K562 (cell line): ENCODE data around the gene MRTFB. TPM values are rescaled to one million over a fixed set of nuclear protein-coding genes. Genes with fewer than 3 reads are reported as not detected.
A peak's percentile ranks its signal among the peaks of the same experiment; 100 is the strongest.

Source experiments
- ATAC-seq: fragments of 200-7000 bp; cut with Tn5 transposase; 3 replicates; pipeline ENCODE4 v1.9.1; 2020; ENCODE audit warnings: moderate library complexity
- BruUV-seq: library from RNA; stranded (reverse); fragments of 400-500 nt; replicated peaks from 2 replicates; lab custom pipeline; 2021; lab: Mats Ljungman, UMichigan
- CTCF ChIA-PET: fragments of 300-600 bp; formaldehyde crosslinking; extraction: SDS; loops from one replicate; lab custom pipeline; 2021; ENCODE audit warnings: low intra/inter-chr PET ratio; lab: Yijun Ruan, JAX
- POLR2A ChIA-PET: fragments of 300-600, 350-650 bp; sonication (Branson Sonifier 250); formaldehyde crosslinking; extraction: SDS; loops from one replicate; lab custom pipeline; 2021; ENCODE audit warnings: antibody characterized with exemption, inconsistent platforms; lab: Yijun Ruan, JAX
- DNase-seq, 4 experiments: peaks; one replicate each; pipeline versions ENCODE4 v3.0.0 to v3.0.0-alpha.2; 2011 to 2018; ENCODE audit warnings: low spot score in 3 of 4, mixed read lengths in 3 of 4; ENCODE audit errors: extremely low read depth in 1 of 4
- FAIRE-seq: peaks from 2 replicates; lab custom pipeline; 2011; peaks lifted over from hg19 to GRCh38; lab: Jason Lieb, UNC
- H2AFZ ChIP-seq: 2 replicates; pipeline ENCODE4 v1.6.0; 2011; ENCODE audit warnings: low read depth, low read length, control low read depth, inconsistent platforms
- H3K27ac ChIP-seq: fragments of 200-600 bp; 3 replicates; pipeline ENCODE4 v1.8.0; 2011; ENCODE audit warnings: low read depth, mild to moderate bottlenecking, control low read depth, inconsistent platforms, low read length, moderate library complexity, mixed read lengths; ENCODE audit errors: extremely low read depth
- H3K27me3 ChIP-seq, 2 experiments: fragments of 300-600 bp in 1 of 2; 2 replicates in 1 of 2; 3 replicates in 1 of 2; pipeline versions ENCODE4 v1.6.0 to v1.8.0; 2011; ENCODE audit warnings: inconsistent platforms in 2 of 2, low read length in 2 of 2, mild to moderate bottlenecking in 1 of 2, mixed read lengths in 1 of 2, moderate library complexity in 1 of 2; ENCODE audit not compliant: control insufficient read depth in 2 of 2, insufficient read depth in 2 of 2
- H3K36me3 ChIP-seq: fragments of 300-600 bp; 3 replicates; pipeline ENCODE4 v1.8.0; 2011; ENCODE audit warnings: mild to moderate bottlenecking, low read length, inconsistent platforms; ENCODE audit not compliant: control insufficient read depth, insufficient read depth
- H3K4me1 ChIP-seq, 2 experiments: fragments of 200-600 bp in 1 of 2; replicated peaks in 1 of 2; 2 replicates in 1 of 2; 3 replicates in 1 of 2; pipeline versions ENCODE4 v1.5.1 to v1.8.0; 2011; ENCODE audit warnings: inconsistent platforms in 2 of 2, low read length in 2 of 2, mild to moderate bottlenecking in 1 of 2, mixed read lengths in 1 of 2, moderate library complexity in 1 of 2; ENCODE audit not compliant: control insufficient read depth in 2 of 2, insufficient read depth in 2 of 2
- H3K4me2 ChIP-seq: 2 replicates; pipeline ENCODE4 v1.6.1; 2011; ENCODE audit warnings: low read length, control low read depth, inconsistent platforms, mixed read lengths; ENCODE audit not compliant: insufficient read depth
- H3K4me3 ChIP-seq: fragments of 200-600 bp; sonication (generic), shearing (Covaris generic); 2 replicates; pipeline ENCODE4 v1.5.1; 2016; ENCODE audit warnings: control low read depth, inconsistent platforms
- H3K79me2 ChIP-seq: fragments of 200-600 bp; 3 replicates; pipeline ENCODE4 v1.8.0; 2011; ENCODE audit warnings: low read length, inconsistent platforms; ENCODE audit not compliant: control insufficient read depth, insufficient read depth
- H3K9ac ChIP-seq, 2 experiments: 2 replicates each; pipeline versions ENCODE4 v1.6.0 to v1.6.1; 2011; ENCODE audit warnings: low read depth in 2 of 2, low read length in 2 of 2, control low read depth in 1 of 2, inconsistent platforms in 1 of 2, mild to moderate bottlenecking in 1 of 2, mixed read lengths in 1 of 2; ENCODE audit not compliant: insufficient read depth in 1 of 2
- H3K9me1 ChIP-seq: one replicate; pipeline ENCODE4 v1.6.0; 2011; ENCODE audit warnings: inconsistent platforms, mild to moderate bottlenecking, low read length, moderate library complexity; ENCODE audit not compliant: control insufficient read depth, insufficient read depth
- H3K9me3 ChIP-seq: replicated peaks from 2 replicates; pipeline ENCODE4 v1.5.1; 2011; ENCODE audit warnings: low read depth, low read length, inconsistent platforms; ENCODE audit not compliant: control insufficient read depth, insufficient read depth
- H4K20me1 ChIP-seq: replicated peaks from 2 replicates; pipeline ENCODE4 v1.6.1; 2011; ENCODE audit warnings: low read length, inconsistent platforms, mixed read lengths; ENCODE audit not compliant: control insufficient read depth, insufficient read depth
- CBX3 ChIP-seq, 2 experiments: IDR thresholded peaks; 1 replicate in 1 of 2; 2 replicates in 1 of 2; pipeline ENCODE4 v1.6.1; 2012; ENCODE audit warnings: inconsistent platforms in 2 of 2, low read length in 2 of 2, borderline replicate concordance in 1 of 2, control low read depth in 1 of 2
- ELF4 ChIP-seq: fragments of 450-650 bp; formaldehyde crosslinking; IDR thresholded peaks from 2 replicates; pipeline ENCODE4 v1.4.0; 2022; ENCODE audit warnings: missing genetic modification characterization
- MXI1 ChIP-seq: IDR thresholded peaks from 2 replicates; pipeline ENCODE4 v1.6.1; 2011; ENCODE audit warnings: low read depth, mild to moderate bottlenecking, improper control_type of control experiment, low read length
- MYBL2 ChIP-seq, 2 experiments: fragments of 450-650 bp in 1 of 2; sonication (generic) in 1 of 2; formaldehyde crosslinking in 1 of 2; IDR thresholded peaks; 2 replicates each; pipeline versions ENCODE4 v1.6.1 to v1.8.1; 2017 to 2022; ENCODE audit warnings: borderline replicate concordance in 1 of 2, inconsistent platforms in 1 of 2, low read depth in 1 of 2, mild to moderate bottlenecking in 1 of 2, missing genetic modification reagents in 1 of 2, moderate library complexity in 1 of 2
- PHF21A ChIP-seq: fragments of 450-650 bp; IDR thresholded peaks from 2 replicates; pipeline ENCODE4 v1.6.1; 2017; ENCODE audit warnings: low read depth, borderline replicate concordance
- PPARD ChIP-seq: fragments of 250-450 bp; sonication (Bioruptor Pico); IDR thresholded peaks from 2 replicates; pipeline ENCODE4 v1.8.0; 2022; ENCODE audit warnings: inconsistent platforms, mild to moderate bottlenecking, moderate library complexity
- PYGO2 ChIP-seq: fragments of 450-650 bp; IDR thresholded peaks from 2 replicates; pipeline ENCODE4 v1.6.1; 2016; ENCODE audit warnings: mild to moderate bottlenecking, missing genetic modification characterization, moderate library complexity, missing compliant biosample characterization
- RAD21 ChIP-seq, 2 experiments: fragments of 250-450 bp in 1 of 2; fragments of 450-650 bp in 1 of 2; sonication (Bioruptor Pico) in 1 of 2; formaldehyde crosslinking in 1 of 2; IDR thresholded peaks in 1 of 2; conservative IDR thresholded peaks in 1 of 2; 2 replicates each; pipeline versions ENCODE4 v1.4.0 to v1.8.0; 2020 to 2022; ENCODE audit warnings: mild to moderate bottlenecking in 2 of 2, moderate library complexity in 1 of 2
- RBM14 ChIP-seq: fragments of 200-400 bp; formaldehyde crosslinking; IDR thresholded peaks from 2 replicates; pipeline ENCODE4 v1.6.1; 2018; ENCODE audit warnings: low read depth, mild to moderate bottlenecking, low read length, moderate library complexity, borderline replicate concordance; ENCODE audit not compliant: insufficient read depth
- STAT6 ChIP-seq: sonication (generic); formaldehyde crosslinking; IDR thresholded peaks from 2 replicates; pipeline ENCODE4 v1.8.1; 2023; ENCODE audit warnings: mild to moderate bottlenecking, missing genetic modification reagents
- XRCC5 ChIP-seq: fragments of 200-400 bp; formaldehyde crosslinking; IDR thresholded peaks from 2 replicates; pipeline ENCODE4 v1.6.1; 2017; ENCODE audit warnings: low read depth, mild to moderate bottlenecking, low read length
- ZBTB12 ChIP-seq: fragments of 250-450 bp; sonication (Bioruptor Pico); IDR thresholded peaks from 2 replicates; pipeline ENCODE4 v1.4.0; 2020
- ZBTB9 ChIP-seq: fragments of 450-650 bp; formaldehyde crosslinking; IDR thresholded peaks from 2 replicates; pipeline ENCODE4 v1.4.0; 2020; ENCODE audit warnings: mild to moderate bottlenecking, moderate library complexity
- ZNF384 ChIP-seq: IDR thresholded peaks from 2 replicates; pipeline ENCODE4 v1.6.1; 2012; ENCODE audit warnings: low read depth, low read length, improper control_type of control experiment
- ZNF507 ChIP-seq: conservative IDR thresholded peaks from 2 replicates; pipeline ENCODE4 v1.6.1; 2017; ENCODE audit warnings: missing genetic modification characterization, missing compliant biosample characterization
- WGBS: fragments of 100-300 bp; shearing (Covaris generic); methylation state at CpG from one replicate; pipeline ENCODE4 v1.1.6; 2016; ENCODE audit warnings: low coverage, mixed read lengths; ENCODE audit not compliant: insufficient coverage; ENCODE audit errors: missing lambda C conversion rate; 5-methylcytosine and 5-hydroxymethylcytosine counted together
- in situ Hi-C: fragments of 300-500 bp; cut with MboI; formaldehyde crosslinking; loops from 4 replicates; pipeline ENCODE4 v1.15.0; 2018; ENCODE audit warnings: inconsistent platforms, mixed read lengths
- intact Hi-C: fragments of 100-400 bp; cut with micrococcal nuclease; formaldehyde crosslinking; loops from 2 replicates; pipeline ENCODE4 v1.14.2; 2022
- polyA plus RNA-seq, 8 experiments: library from polyadenylated mRNA; depleted of rRNA in 4 of 8; stranded (reverse) in 5 of 8; unstranded in 3 of 8; fragments of >200 nt; fragmentation: Nextera tagmentation in 2 of 8; fragmentation: Illumina TruSeq in 1 of 8; extraction: Ambion mirVana in 2 of 8; extraction: Trizol in 1 of 8; gene quantifications; 2 replicates each; pipeline versions ENCODE4 v1.2.1 to v1.2.3, GENCODE V29; 2011 to 2014; ENCODE audit warnings: inconsistent platforms in 1 of 8, missing spikeins in 1 of 8
- total RNA-seq, 7 experiments: library from RNA; depleted of rRNA in 6 of 7; stranded (reverse); fragments of >200 nt in 6 of 7; fragmentation: Illumina TruSeq in 2 of 7; extraction: Trizol in 2 of 7; gene quantifications; 2 replicates each; pipeline versions ENCODE4 v1.2.1 to v1.2.3, GENCODE V29; 2011 to 2021; ENCODE audit warnings: low replicate concordance in 1 of 7

Gene MRTFB
- total and polyA plus RNA-seq, 9 of the 15 experiments (the other 6 are each of a cell fraction or from before 2014, with no cell fraction given) = 2.2 to 12.7 (median 7.0) TPM

GRCh38 chr16:14186007-14186794 lies 115.1 kb downstream of the MRTFB start:
- Histone ChIP-seq H2AFZ (peak overlapping the region; percentile 28; the same call in 1 of the 2 replicates), H3K4me2 (no peak overlapping the region), H3K9ac (no peak overlapping the region), H3K9me3 (no peaks in the 10 kb centered on the region), H4K20me1 (no peaks in the 10 kb centered on the region), H3K36me3 (no peaks in the 10 kb centered on the region), H3K4me1 (peaks cover 0 to 9% of the 10 kb centered on the region in 2 experiments; a peak in 1 of 5 replicates), H3K79me2 (no peaks in the 10 kb centered on the region), H3K4me3 (no peak overlapping the region), H3K9me1 (no peaks in the 10 kb centered on the region), H3K27me3 (no peaks in the 10 kb centered on the region), H3K27ac (no peak overlapping the region)
- in situ Hi-C loops = no loop called here
- FAIRE-seq = peak; percentile 15
- POLR2A ChIA-PET = interaction anchor here (0.6 to 3.2 kb wide), 7 partner anchors 10 to 618 kb away, joined by 3 to 12 read pairs (median 4); no protein-coding TSS in a partner anchor
- peak; percentile 57 for ATAC-seq
- no TSS peak for BruUV-seq
- 29% methylated on average over 10 of the region's 10 CpGs for WGBS
- intact Hi-C loops = loop anchor here (10.0 kb wide), 1 partner anchor 111 kb away; the partner anchor contains the start of gene MRTFB
- CTCF ChIA-PET = no interaction called here
- peak in 1 of 4 experiments; percentile 18 for DNase-seq
- no peak for TF ChIP-seq CBX3 (IDR thresholded peaks at IDR 0.05; ENCODE audit: borderline replicate concordance in 1 of 2, low read length in 2 of 2)
- no peak for TF ChIP-seq ZNF507
- no peak for TF ChIP-seq STAT6 (CRISPR knock-in tag)
- TF ChIP-seq PYGO2 (tag) = no peak
- peak; percentile 60; the same call in 1 of the 2 replicates for TF ChIP-seq ZNF384
- TF ChIP-seq RBM14 = no peak
- no peak for TF ChIP-seq ELF4 (CRISPR knock-in tag)
- TF ChIP-seq MXI1 = no peak
- no peak for TF ChIP-seq XRCC5
- TF ChIP-seq PHF21A = no peak
- peak in 1 of 2 experiments; percentile 29; a peak in 2 of 4 replicates for TF ChIP-seq RAD21 (CRISPR knock-in tag; conservative IDR thresholded peaks at IDR 0.05 in 1 of 2, IDR thresholded peaks at IDR 0.05 in 1 of 2)
- no peak for TF ChIP-seq ZBTB9 (CRISPR knock-in tag)
- no peak for TF ChIP-seq MYBL2 (IDR thresholded peaks at IDR 0.05; ENCODE audit: low read depth)
- TF ChIP-seq MYBL2 (CRISPR knock-in tag; IDR thresholded peaks at IDR 0.05; ENCODE audit: borderline replicate concordance) = no peak
- TF ChIP-seq ZBTB12 (CRISPR knock-in tag) = no peak
- no peak for TF ChIP-seq PPARD (CRISPR knock-in tag)
